ENCODE data around the gene GFY. TPM values are rescaled to one million over a fixed set of nuclear protein-coding genes. Genes with fewer than 3 reads are reported as not detected.

The GFY gene
- total RNA-seq, 1 donor from 2014 or later, result not detected

- H3K9me3 Mint-ChIP-seq, result no peaks in the 10 kb centered on the region
- DNase-seq (ENCODE audit: low spot score in 2 of 2, unreplicated experiment in 2 of 2), result no peak
- peaks cover 3% of the 10 kb centered on the region for H3K36me3 Mint-ChIP-seq
- no peak overlapping the region for H3K4me3 Mint-ChIP-seq
- peaks cover 97% of the 10 kb centered on the region for H3K27me3 Mint-ChIP-seq (ENCODE audit: low read depth)
- no peak for TF ChIP-seq CTCF (IDR thresholded peaks at IDR 0.05; ENCODE audit: unreplicated experiment)
- peaks cover 14% of the 10 kb centered on the region for H3K4me1 Mint-ChIP-seq
- no peak overlapping the region for H3K27ac Mint-ChIP-seq
Measured at GRCh38 chr19:49430678-49431329, 5.6 kb downstream of the GFY start.

- peaks cover 97% of the 10 kb centered on the region for H3K27me3 Mint-ChIP-seq (ENCODE audit: low read depth)
- TF ChIP-seq CTCF (IDR thresholded peaks at IDR 0.05; ENCODE audit: unreplicated experiment), result no peak
- H3K4me3 Mint-ChIP-seq, result no peak overlapping the region
- H3K9me3 Mint-ChIP-seq, result no peaks in the 10 kb centered on the region
- peaks cover 12% of the 10 kb centered on the region for H3K4me1 Mint-ChIP-seq
- H3K27ac Mint-ChIP-seq, result no peak overlapping the region
- no peak for DNase-seq (ENCODE audit: low spot score in 2 of 2, unreplicated experiment in 2 of 2)
- H3K36me3 Mint-ChIP-seq, result peaks cover 3% of the 10 kb centered on the region
Measured at GRCh38 chr19:49431330-49431749, 6.2 kb downstream of the GFY start.

GRCh38 chr19:49432141-49433073, 7.2 kb downstream of the GFY start:
- no peak overlapping the region for H3K4me3 Mint-ChIP-seq
- H3K27ac Mint-ChIP-seq, result no peak overlapping the region
- no peak for TF ChIP-seq CTCF (IDR thresholded peaks at IDR 0.05; ENCODE audit: unreplicated experiment)
- H3K9me3 Mint-ChIP-seq, result no peaks in the 10 kb centered on the region
- DNase-seq (ENCODE audit: low spot score in 2 of 2, unreplicated experiment in 2 of 2), result no peak
- H3K27me3 Mint-ChIP-seq (ENCODE audit: low read depth), result peaks cover 97% of the 10 kb centered on the region
- H3K36me3 Mint-ChIP-seq, result no peaks in the 10 kb centered on the region
- H3K4me1 Mint-ChIP-seq, result peaks cover 12% of the 10 kb centered on the region

GRCh38 chr19:49433240-49433901, 8.2 kb downstream of the GFY start:
- Mint-ChIP-seq H3K27ac (no peak overlapping the region), H3K4me3 (no peak overlapping the region), H3K4me1 (peaks cover 5% of the 10 kb centered on the region), H3K36me3 (no peaks in the 10 kb centered on the region), H3K9me3 (no peaks in the 10 kb centered on the region), H3K27me3 (ENCODE audit: low read depth) (peaks cover 98% of the 10 kb centered on the region)
- no peak for DNase-seq (ENCODE audit: low spot score in 2 of 2, unreplicated experiment in 2 of 2)
- TF ChIP-seq CTCF (IDR thresholded peaks at IDR 0.05; ENCODE audit: unreplicated experiment), result no peak

- Mint-ChIP-seq H3K27me3 (ENCODE audit: low read depth) (peaks cover 99% of the 10 kb centered on the region), H3K36me3 (no peaks in the 10 kb centered on the region), H3K9me3 (no peaks in the 10 kb centered on the region), H3K27ac (no peak overlapping the region), H3K4me3 (no peak overlapping the region), H3K4me1 (peaks cover 2% of the 10 kb centered on the region)
- DNase-seq (ENCODE audit: low spot score in 2 of 2, unreplicated experiment in 2 of 2), result no peak
- TF ChIP-seq CTCF (IDR thresholded peaks at IDR 0.05; ENCODE audit: unreplicated experiment), result no peak
Measured at GRCh38 chr19:49434907-49435583, 9.9 kb downstream of the GFY start.

Measured in mesothelial cell of epicardium (in vitro differentiated cells).